IMR-90 (cell line): ENCODE results near the gene ATF4. TPM values are rescaled to one million over a fixed set of nuclear protein-coding genes. Genes with fewer than 3 reads are reported as not detected.
A peak's percentile ranks its signal among the peaks of the same experiment; 100 is the strongest.

Experiments used
- ATAC-seq: fragments of 200-7000 bp; cut with Tn5 transposase; 2 replicates; pipeline ENCODE4 v1.9.1; 2020; ENCODE audit warnings: low read depth, mild to moderate bottlenecking, moderate library complexity
- BruUV-seq: library from RNA; stranded (reverse); fragments of 400-500 nt; replicated peaks from 2 replicates; lab custom pipeline; 2021; lab: Mats Ljungman, UMichigan
- CTCF ChIA-PET: fragments of 300-600 bp; formaldehyde crosslinking; extraction: SDS; loops from one replicate; lab custom pipeline; 2021; ENCODE audit warnings: antibody characterized with exemption; lab: Yijun Ruan, JAX
- POLR2A ChIA-PET: fragments of 300-600 bp; sonication (Branson Sonifier 250); formaldehyde crosslinking; loops from one replicate; lab custom pipeline; 2022; ENCODE audit warnings: antibody characterized with exemption; ENCODE audit not compliant: unreplicated experiment; lab: Charles Lee
- DNase-seq: peaks from one replicate; pipeline ENCODE4 v3.0.0; 2013
- H2AFZ ChIP-seq: replicated peaks from 2 replicates; pipeline ENCODE3; 2013; ENCODE audit warnings: low read length, mild to moderate bottlenecking; ENCODE audit not compliant: poor library complexity
- H2AK5ac ChIP-seq: 2 replicates; pipeline ENCODE4 v1.6.1; 2013; ENCODE audit warnings: low read depth, low read length, inconsistent platforms
- H2AK9ac ChIP-seq: replicated peaks from 2 replicates; pipeline ENCODE3; 2013; ENCODE audit warnings: mild to moderate bottlenecking, low read depth, low read length, moderate library complexity; ENCODE audit not compliant: poor library complexity
- H2BK120ac ChIP-seq: 2 replicates; pipeline ENCODE4 v1.6.1; 2013; ENCODE audit warnings: low read depth, low read length, inconsistent platforms
- H2BK15ac ChIP-seq: 3 replicates; pipeline ENCODE4 v1.6.1; 2013; ENCODE audit warnings: low read depth, low read length, inconsistent platforms
- H2BK20ac ChIP-seq: 2 replicates; pipeline ENCODE4 v1.6.1; 2013; ENCODE audit warnings: low read depth, mild to moderate bottlenecking, inconsistent platforms, low read length, moderate library complexity
- H2BK5ac ChIP-seq: 2 replicates; pipeline ENCODE4 v1.6.1; 2013; ENCODE audit warnings: mild to moderate bottlenecking, low read depth, low read length, inconsistent platforms; ENCODE audit not compliant: poor library complexity, severe bottlenecking
- H3K14ac ChIP-seq: replicated peaks from 2 replicates; pipeline ENCODE4 v1.6.1; 2013; ENCODE audit warnings: low read depth, low read length, inconsistent platforms
- H3K18ac ChIP-seq: 2 replicates; pipeline ENCODE4 v1.6.1; 2013; ENCODE audit warnings: low read depth, low read length, control low read depth
- H3K23ac ChIP-seq: 2 replicates; pipeline ENCODE4 v1.6.1; 2013; ENCODE audit warnings: low read depth, low read length, inconsistent platforms
- H3K27ac ChIP-seq: 2 replicates; pipeline ENCODE4 v1.5.1; 2013; ENCODE audit warnings: mild to moderate bottlenecking, control low read depth, low read length; ENCODE audit not compliant: insufficient read depth
- H3K27me3 ChIP-seq: 2 replicates; pipeline ENCODE4 v1.6.1; 2013; ENCODE audit warnings: low read length; ENCODE audit not compliant: control insufficient read depth, insufficient read depth
- H3K36me3 ChIP-seq: 2 replicates; pipeline ENCODE4 v1.6.1; 2013; ENCODE audit warnings: low read length, mixed read lengths; ENCODE audit not compliant: control insufficient read depth, insufficient read depth
- H3K4ac ChIP-seq: 2 replicates; pipeline ENCODE4 v1.6.1; 2013; ENCODE audit warnings: low read depth, low read length, inconsistent platforms
- H3K4me1 ChIP-seq: 2 replicates; pipeline ENCODE4 v1.6.1; 2013; ENCODE audit warnings: low read length, mixed read lengths; ENCODE audit not compliant: control insufficient read depth, insufficient read depth
- H3K4me2 ChIP-seq: 2 replicates; pipeline ENCODE4 v1.6.1; 2013; ENCODE audit warnings: low read depth, mild to moderate bottlenecking, control low read depth, low read length, moderate library complexity
- H3K4me3 ChIP-seq: 2 replicates; pipeline ENCODE4 v1.5.1; 2013; ENCODE audit warnings: low read depth, mild to moderate bottlenecking, control low read depth, low read length, moderate library complexity; ENCODE audit not compliant: insufficient read depth
- H3K56ac ChIP-seq: 2 replicates; pipeline ENCODE4 v1.6.1; 2013; ENCODE audit warnings: low read length, inconsistent platforms; ENCODE audit not compliant: insufficient read depth; ENCODE audit errors: extremely low read depth
- H3K79me1 ChIP-seq, 2 experiments: 2 replicates each; pipeline ENCODE4 v1.6.1; 2013; ENCODE audit warnings: low read length in 2 of 2, inconsistent platforms in 1 of 2, low read depth in 1 of 2
- H3K9ac ChIP-seq: 2 replicates; pipeline ENCODE4 v1.6.1; 2013; ENCODE audit warnings: low read depth, low read length, control low read depth
- H3K9me1 ChIP-seq: 2 replicates; pipeline ENCODE4 v1.6.1; 2013; ENCODE audit warnings: low read length, inconsistent platforms; ENCODE audit not compliant: insufficient read depth
- H3K9me3 ChIP-seq: 2 replicates; pipeline ENCODE4 v1.6.1; 2013; ENCODE audit warnings: low read length; ENCODE audit not compliant: control insufficient read depth, insufficient read depth
- H4K20me1 ChIP-seq: 2 replicates; pipeline ENCODE4 v1.6.1; 2013; ENCODE audit warnings: low read length, inconsistent platforms; ENCODE audit not compliant: insufficient read depth
- H4K5ac ChIP-seq: 2 replicates; pipeline ENCODE4 v1.6.1; 2013; ENCODE audit warnings: mild to moderate bottlenecking, low read depth, low read length, control low read depth
- H4K8ac ChIP-seq, 2 experiments: 2 replicates each; pipeline ENCODE4 v1.6.1; 2013; ENCODE audit warnings: low read depth in 2 of 2, low read length in 2 of 2, control low read depth in 1 of 2, inconsistent platforms in 1 of 2
- H4K91ac ChIP-seq: 2 replicates; pipeline ENCODE4 v1.6.1; 2013; ENCODE audit warnings: low read depth, low read length, inconsistent platforms; ENCODE audit not compliant: insufficient read depth
- BHLHE40 ChIP-seq: fragments of 150-350 bp; IDR thresholded peaks from 2 replicates; pipeline ENCODE4 v1.6.1; 2016; ENCODE audit warnings: mild to moderate bottlenecking, low read depth, low read length
- CEBPB ChIP-seq: IDR thresholded peaks from 2 replicates; pipeline ENCODE4 v1.6.1; 2012; ENCODE audit warnings: low read depth, low read length, improper control_type of control experiment
- CHD1 ChIP-seq: IDR thresholded peaks from 2 replicates; pipeline ENCODE4 v1.6.1; 2012; ENCODE audit warnings: low read depth, low read length, improper control_type of control experiment
- FOS ChIP-seq: fragments of 150-350 bp; IDR thresholded peaks from 2 replicates; pipeline ENCODE4 v1.6.1; 2016; ENCODE audit warnings: low read depth, low read length
- MAZ ChIP-seq: IDR thresholded peaks from 2 replicates; pipeline ENCODE4 v1.6.1; 2012; ENCODE audit warnings: low read depth, mild to moderate bottlenecking, low read length, improper control_type of control experiment, moderate library complexity, borderline replicate concordance
- MXI1 ChIP-seq: IDR thresholded peaks from 2 replicates; pipeline ENCODE4 v1.6.1; 2012; ENCODE audit warnings: low read depth, mild to moderate bottlenecking, low read length, moderate library complexity, borderline replicate concordance
- NFE2L2 ChIP-seq: fragments of 150-350 bp; IDR thresholded peaks from 2 replicates; pipeline ENCODE4 v1.6.1; 2016; ENCODE audit warnings: low read depth, mild to moderate bottlenecking, low read length
- RAD21 ChIP-seq: IDR thresholded peaks from 2 replicates; pipeline ENCODE4 v1.6.1; 2012; ENCODE audit warnings: low read length, improper control_type of control experiment
- RCOR1 ChIP-seq: IDR thresholded peaks from 2 replicates; pipeline ENCODE4 v1.6.1; 2012; ENCODE audit warnings: mild to moderate bottlenecking, low read length, improper control_type of control experiment; ENCODE audit not compliant: insufficient replicate concordance
- RFX5 ChIP-seq: IDR thresholded peaks from 2 replicates; pipeline ENCODE4 v1.8.0; 2012; ENCODE audit warnings: low read depth, mild to moderate bottlenecking, low read length, moderate library complexity
- SMC3 ChIP-seq: fragments of 150-350 bp; IDR thresholded peaks from 2 replicates; pipeline ENCODE4 v1.6.1; 2016; ENCODE audit warnings: low read depth, mild to moderate bottlenecking, antibody characterized with exemption, low read length, moderate library complexity
- WGBS, 2 experiments: methylation state at CpG; one replicate each; pipeline versions ENCODE4 v1.1.5 to v1.1.7; 2013; ENCODE audit warnings: missing lambda C conversion rate in 2 of 2; ENCODE audit not compliant: insufficient read length in 1 of 2; ENCODE audit errors: extremely low coverage in 2 of 2; 5-methylcytosine and 5-hydroxymethylcytosine counted together
- dilution Hi-C: fragments of 300-500 bp; cut with HindIII; formaldehyde crosslinking; loops from one replicate; pipeline ENCODE4 v1.14.3; 2018; ENCODE audit warnings: low sequenced_read_pairs; ENCODE audit not compliant: unreplicated experiment
- in situ Hi-C: fragments of 300-500 bp; cut with MboI; formaldehyde crosslinking; loops from 3 replicates; pipeline ENCODE4 v1.14.3; 2019; ENCODE audit warnings: low sequenced_read_pairs, inconsistent platforms, mixed read lengths
- intact Hi-C: fragments of 100-400 bp; cut with micrococcal nuclease; formaldehyde crosslinking; loops from 2 replicates; pipeline ENCODE4 v1.10.0; 2022
- polyA plus RNA-seq, 3 experiments: library from polyadenylated mRNA; depleted of rRNA; stranded (reverse); fragments of >200 nt; gene quantifications; 2 replicates each; pipeline ENCODE4 v1.2.3, GENCODE V29; 2012; ENCODE audit warnings: low replicate concordance in 1 of 3
- total RNA-seq: library from RNA; depleted of rRNA; stranded (reverse); fragments of >200 nt; gene quantifications from 2 replicates; pipeline ENCODE4 v1.2.3, GENCODE V29; 2012
- TF ChIP-seq, protein P1 (sequence below): conservative IDR thresholded peaks from 2 replicates; pipeline ENCODE4 v1.5.1; 2012; ENCODE audit warnings: mild to moderate bottlenecking, low read depth, low read length, improper control_type of control experiment

The ATF4 gene
- total and polyA plus RNA-seq, 2 of the 4 experiments (the other 2 are of a cell fraction), result 148 to 662 TPM

DNA sequence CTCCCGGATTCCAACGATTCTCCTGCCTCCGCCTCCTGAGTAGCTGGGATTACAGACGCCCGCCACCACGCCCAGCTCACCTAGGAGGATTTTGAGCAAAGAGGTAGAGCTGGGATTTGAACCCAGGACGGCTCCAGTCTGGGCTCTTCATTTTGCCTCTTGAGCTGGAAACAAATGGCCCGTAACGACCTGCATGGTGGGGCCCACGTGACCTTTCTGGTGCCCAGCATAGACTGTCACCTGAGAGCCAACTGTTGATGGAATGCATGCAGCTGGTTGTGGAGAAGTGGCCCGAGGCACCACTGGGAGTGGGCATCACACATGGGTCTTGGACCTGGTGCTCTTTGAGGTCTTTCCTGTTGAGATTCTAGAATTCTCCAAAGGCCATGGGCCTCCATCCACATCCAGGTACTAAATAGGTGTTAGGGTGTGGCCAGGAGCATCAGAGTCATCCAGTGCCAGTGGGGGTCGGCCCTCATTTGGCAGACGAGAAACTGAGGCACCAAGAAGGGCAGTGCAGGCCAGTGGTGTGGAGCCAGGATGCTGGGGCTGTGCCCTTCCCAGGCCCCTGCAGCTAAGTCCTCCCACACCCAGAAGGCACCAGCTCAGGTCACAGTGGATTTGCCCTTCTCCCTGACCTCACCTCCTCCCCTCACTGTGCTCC lies 3.9 kb downstream of the ATF4 start (continued):
- no peak for TF ChIP-seq SMC3

DNA sequence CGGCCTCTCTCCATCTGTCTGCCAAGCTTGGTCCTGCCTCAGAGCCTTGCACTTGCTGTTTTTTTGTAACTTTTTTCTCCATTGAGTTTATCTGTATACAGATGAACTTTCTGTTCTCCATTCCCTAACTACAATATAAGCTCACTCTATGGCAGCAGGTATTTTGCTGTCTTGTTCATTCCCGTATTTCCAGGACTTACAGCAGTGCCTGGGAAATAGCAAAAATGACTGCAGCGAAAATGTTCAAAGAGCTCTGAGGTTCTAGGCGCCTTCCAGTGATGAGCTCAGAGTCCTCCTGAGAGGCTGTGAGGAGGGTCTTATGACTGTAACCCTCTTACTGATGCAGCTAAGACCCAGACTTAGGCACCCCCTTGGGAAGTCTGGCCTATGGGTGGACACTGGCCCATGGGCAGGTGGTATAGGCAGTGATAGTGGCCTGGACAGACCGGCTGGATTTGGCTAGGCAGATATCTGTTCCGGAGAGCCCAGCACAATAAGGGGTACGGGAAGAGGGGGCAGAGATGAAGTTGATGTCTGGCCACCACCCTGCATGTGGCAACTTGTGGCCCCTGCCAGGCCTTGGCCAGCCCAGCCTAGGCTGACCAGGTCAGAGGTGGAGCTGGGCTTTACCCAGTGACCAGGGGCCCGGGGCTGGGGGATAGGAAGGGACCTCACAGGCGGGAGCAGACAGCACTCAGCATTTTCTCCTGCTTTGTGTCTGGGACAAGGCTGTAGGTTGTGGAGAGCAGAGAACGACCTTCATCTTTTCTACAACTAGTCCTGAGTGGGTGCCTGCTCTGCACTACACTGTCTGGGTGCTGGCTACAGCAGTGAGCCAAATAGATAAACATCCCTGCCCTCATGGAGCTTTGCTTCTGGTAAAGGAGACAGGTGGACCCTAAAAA lies 4.6 kb downstream of the ATF4 start:
- Histone ChIP-seq H3K18ac (no peak overlapping the region), H4K20me1 (peaks cover 94% of the 10 kb centered on the region), H3K27ac (no peak overlapping the region), H3K23ac (no peak overlapping the region), H3K14ac (no peak overlapping the region), H3K4me3 (no peak overlapping the region), H2AK5ac (no peak overlapping the region), H3K9me1 (peaks cover 6% of the 10 kb centered on the region; the same call in 1 of the 2 replicates), H3K4me1 (no peaks in the 10 kb centered on the region; the same call in 1 of the 2 replicates), H2BK15ac (no peak overlapping the region), H3K27me3 (no peaks in the 10 kb centered on the region), H4K8ac (no peak overlapping the region), H2AK9ac (peak overlapping the region; percentile 75), H3K79me1 (peaks cover 6 to 71% of the 10 kb centered on the region in 2 experiments; a peak in 3 of 4 replicates), H2BK5ac (no peak overlapping the region), H3K9ac (no peak overlapping the region), H2AFZ (no peak overlapping the region), H3K4me2 (no peak overlapping the region), H2BK120ac (no peak overlapping the region), H4K91ac (no peak overlapping the region), H3K9me3 (no peaks in the 10 kb centered on the region), H2BK20ac (no peak overlapping the region), H4K5ac (no peak overlapping the region), H3K4ac (no peak overlapping the region), H3K36me3 (peaks cover 42% of the 10 kb centered on the region), H3K56ac (no peak overlapping the region)
- ChIA-PET CTCF (no interaction called here), POLR2A (interaction anchor here (0.6 to 0.7 kb wide), 3 partner anchors 180 to 823 kb away, joined by 3 to 4 read pairs (median 3); no protein-coding TSS in a partner anchor)
- no TSS peak for BruUV-seq
- intact Hi-C loops (loop anchor here (5.0 to 10.0 kb wide), 2 partner anchors 120 to 353 kb away; no protein-coding TSS in a partner anchor), dilution Hi-C loops (no loop called here), in situ Hi-C loops (loop anchor here (10.0 kb wide), 1 partner anchor 210 kb away; the partner anchor contains the start of gene RPL3)
- ATAC-seq (no peak), DNase-seq (no peak)
- 47% methylated on average over 2 of the region's 10 CpGs; no CpG with 5 or more reads in 1 of the 2 experiments for WGBS, 2 experiments
- TF ChIP-seq RFX5 (no peak), CHD1 (no peak), FOS (no peak), BHLHE40 (no peak), NFE2L2 (no peak), RCOR1 (no peak), MXI1 (no peak), SMC3 (no peak), RAD21 (no peak), CEBPB (no peak), MAZ (no peak)
- TF ChIP-seq, protein P1, sequence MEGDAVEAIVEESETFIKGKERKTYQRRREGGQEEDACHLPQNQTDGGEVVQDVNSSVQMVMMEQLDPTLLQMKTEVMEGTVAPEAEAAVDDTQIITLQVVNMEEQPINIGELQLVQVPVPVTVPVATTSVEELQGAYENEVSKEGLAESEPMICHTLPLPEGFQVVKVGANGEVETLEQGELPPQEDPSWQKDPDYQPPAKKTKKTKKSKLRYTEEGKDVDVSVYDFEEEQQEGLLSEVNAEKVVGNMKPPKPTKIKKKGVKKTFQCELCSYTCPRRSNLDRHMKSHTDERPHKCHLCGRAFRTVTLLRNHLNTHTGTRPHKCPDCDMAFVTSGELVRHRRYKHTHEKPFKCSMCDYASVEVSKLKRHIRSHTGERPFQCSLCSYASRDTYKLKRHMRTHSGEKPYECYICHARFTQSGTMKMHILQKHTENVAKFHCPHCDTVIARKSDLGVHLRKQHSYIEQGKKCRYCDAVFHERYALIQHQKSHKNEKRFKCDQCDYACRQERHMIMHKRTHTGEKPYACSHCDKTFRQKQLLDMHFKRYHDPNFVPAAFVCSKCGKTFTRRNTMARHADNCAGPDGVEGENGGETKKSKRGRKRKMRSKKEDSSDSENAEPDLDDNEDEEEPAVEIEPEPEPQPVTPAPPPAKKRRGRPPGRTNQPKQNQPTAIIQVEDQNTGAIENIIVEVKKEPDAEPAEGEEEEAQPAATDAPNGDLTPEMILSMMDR, result no peak
